Bronchial epithelial cell (primary cell): ENCODE results near the gene ABCC8. TPM values are rescaled to one million over a fixed set of nuclear protein-coding genes. Genes with fewer than 3 reads are reported as not detected.

Experiments used
- DNase-seq: peaks from one replicate; pipeline ENCODE4 v3.0.0-alpha.2; 2010; ENCODE audit warnings: low read depth
- FAIRE-seq: peaks from 2 replicates; lab custom pipeline; 2011; peaks lifted over from hg19 to GRCh38; lab: Jason Lieb, UNC
- H3K27me3 ChIP-seq: 2 replicates; pipeline ENCODE4 v1.5.1; 2011; ENCODE audit warnings: low read length; ENCODE audit not compliant: control insufficient read depth, insufficient read depth
- H3K36me3 ChIP-seq: 2 replicates; pipeline ENCODE4 v1.5.1; 2011; ENCODE audit warnings: low read length; ENCODE audit not compliant: control insufficient read depth, insufficient read depth
- H3K4me3 ChIP-seq: 2 replicates; pipeline ENCODE4 v1.5.1; 2011; ENCODE audit warnings: mild to moderate bottlenecking, low read depth, low read length, control low read depth
- CTCF ChIP-seq: IDR thresholded peaks from 2 replicates; pipeline ENCODE4 v1.5.1; 2011; ENCODE audit warnings: mild to moderate bottlenecking, moderate library complexity, low read length, control low read depth, inconsistent platforms; ENCODE audit not compliant: insufficient read depth, severe bottlenecking
- total RNA-seq: library from RNA; depleted of rRNA; stranded (reverse); fragments of >200 nt; gene quantifications from 2 replicates; pipeline ENCODE4 v1.2.1, GENCODE V29; 2014

The ABCC8 gene
- total RNA-seq, 1 donor from 2014 or later: not detected

GRCh38 chr11:17406082-17406817 lies 70.4 kb downstream of the ABCC8 start:
- no peak for TF ChIP-seq CTCF
- FAIRE-seq (no peak), DNase-seq (no peak)
- H3K36me3 ChIP-seq: no peaks in the 10 kb centered on the region
- H3K4me3 ChIP-seq: no peak overlapping the region
- peaks cover 2% of the 10 kb centered on the region for H3K27me3 ChIP-seq

- DNase-seq: no peak
- Histone ChIP-seq H3K36me3 (no peaks in the 10 kb centered on the region), H3K27me3 (peaks cover 2% of the 10 kb centered on the region), H3K4me3 (no peak overlapping the region)
- no peak for TF ChIP-seq CTCF
- FAIRE-seq: no peak
These were observed 71.2 kb downstream of the ABCC8 start for GRCh38 chr11:17405232-17406005.

- FAIRE-seq: no peak
- no peak for TF ChIP-seq CTCF
- Histone ChIP-seq H3K27me3 (peaks cover 2% of the 10 kb centered on the region), H3K36me3 (no peaks in the 10 kb centered on the region), H3K4me3 (no peak overlapping the region)
- no peak for DNase-seq
These were observed 72.5 kb downstream of the ABCC8 start for GRCh38 chr11:17403980-17404759.

GRCh38 chr11:17402486-17402885 lies 74.2 kb downstream of the ABCC8 start:
- TF ChIP-seq CTCF: no peak
- FAIRE-seq (no peak), DNase-seq (no peak)
- no peaks in the 10 kb centered on the region for H3K36me3 ChIP-seq
- peaks cover 2% of the 10 kb centered on the region for H3K27me3 ChIP-seq
- H3K4me3 ChIP-seq: no peak overlapping the region

GRCh38 chr11:17401841-17402240 lies 74.8 kb downstream of the ABCC8 start:
- Histone ChIP-seq H3K27me3 (peaks cover 2% of the 10 kb centered on the region), H3K4me3 (no peak overlapping the region), H3K36me3 (no peaks in the 10 kb centered on the region)
- DNase-seq (no peak), FAIRE-seq (no peak)
- TF ChIP-seq CTCF: no peak
